HG03175 (cell line): ENCODE results near the gene COX8C.

ENCODE experiments used
- ATAC-seq: cut with Tn5 transposase; IDR thresholded peaks from one replicate; pipeline ENCODE4 v1.9.1; 2021; ENCODE audit warnings: mild to moderate bottlenecking, moderate library complexity; ENCODE audit not compliant: unreplicated experiment

The COX8C gene, protein sequence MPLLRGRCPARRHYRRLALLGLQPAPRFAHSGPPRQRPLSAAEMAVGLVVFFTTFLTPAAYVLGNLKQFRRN

DNA sequence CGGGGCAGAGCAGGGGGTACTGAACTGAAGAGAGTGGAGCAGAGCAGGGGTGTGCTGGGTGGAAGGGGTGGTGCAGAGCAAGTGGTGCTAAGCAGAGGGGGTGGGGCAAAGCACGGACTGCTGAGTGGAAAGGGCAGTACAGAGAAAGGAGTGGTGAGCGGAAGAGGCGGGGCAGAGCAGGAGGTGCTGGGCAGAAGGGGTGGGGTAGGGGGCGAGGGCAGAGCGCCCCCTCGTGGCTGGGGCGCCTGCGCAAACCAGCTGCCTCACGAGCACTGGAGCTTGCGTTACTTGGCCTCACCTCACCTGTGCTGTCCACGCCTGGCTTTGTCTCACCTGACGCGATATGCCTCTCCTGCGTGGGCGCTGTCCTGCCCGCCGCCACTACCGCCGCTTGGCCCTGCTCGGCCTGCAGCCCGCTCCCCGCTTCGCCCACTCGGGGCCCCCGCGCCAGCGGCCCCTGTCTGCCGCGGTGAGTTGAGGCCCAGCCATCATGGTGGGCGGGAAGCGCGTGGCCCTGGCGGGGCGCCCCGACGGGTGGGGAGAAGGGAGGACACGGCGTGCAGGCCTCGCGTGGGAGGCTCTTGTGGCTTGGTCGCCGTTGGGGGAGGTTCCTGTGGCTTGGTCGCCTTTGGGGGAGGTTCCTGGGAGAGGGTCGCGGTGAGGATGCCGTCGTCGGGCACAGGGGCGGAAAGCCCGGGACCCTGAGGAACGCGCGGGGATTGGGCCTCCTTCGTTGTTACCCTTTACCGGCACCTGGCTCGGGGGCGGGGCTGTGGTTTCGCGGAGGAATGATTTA is at the start of gene COX8C:
Gene COX8C (plus strand): TSS at position 257 of the 796 bp plus-strand sequence. CDS start 87 bp downstream, at position 344.
- no peak for ATAC-seq

DNA sequence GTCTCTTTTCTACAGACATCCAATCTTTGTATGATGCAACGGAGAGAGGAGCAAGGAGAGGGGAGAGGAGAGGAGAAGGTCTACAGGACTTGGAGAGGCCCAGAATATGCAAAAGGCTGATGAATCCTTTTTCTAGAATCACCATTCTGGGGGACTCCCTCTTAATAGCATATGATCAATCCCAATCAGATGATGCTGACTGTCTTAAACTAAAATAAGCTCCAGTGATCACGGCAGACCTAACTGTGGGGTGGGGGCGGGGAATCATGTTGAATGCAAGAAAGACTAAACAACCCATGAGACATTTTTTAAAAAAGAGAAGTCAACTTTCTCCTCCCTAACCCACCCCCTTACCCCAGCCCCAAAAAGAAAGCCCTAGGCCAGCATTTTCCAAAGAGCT is 47.6 kb upstream of the COX8C start:
- no peak for ATAC-seq

DNA sequence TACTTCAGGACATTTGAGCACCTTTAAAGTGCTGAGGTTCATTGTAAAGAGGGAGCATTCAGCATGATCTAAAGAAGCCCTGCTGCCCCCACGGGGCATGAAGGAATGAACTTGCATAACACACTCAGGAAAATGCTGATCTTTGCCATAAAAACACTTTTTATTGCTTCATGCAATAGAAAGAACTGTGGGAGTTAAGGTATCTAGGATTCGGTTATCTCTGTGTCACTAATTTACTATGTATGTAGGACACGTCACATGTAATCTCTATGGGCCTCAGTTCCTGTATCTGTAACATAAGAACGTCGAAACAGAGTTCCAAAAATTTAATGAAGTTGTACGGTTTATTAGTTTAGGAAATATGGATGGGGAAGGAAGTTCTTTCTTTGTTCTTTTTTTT is 47.1 kb upstream of the COX8C start:
- ATAC-seq = no peak

DNA sequence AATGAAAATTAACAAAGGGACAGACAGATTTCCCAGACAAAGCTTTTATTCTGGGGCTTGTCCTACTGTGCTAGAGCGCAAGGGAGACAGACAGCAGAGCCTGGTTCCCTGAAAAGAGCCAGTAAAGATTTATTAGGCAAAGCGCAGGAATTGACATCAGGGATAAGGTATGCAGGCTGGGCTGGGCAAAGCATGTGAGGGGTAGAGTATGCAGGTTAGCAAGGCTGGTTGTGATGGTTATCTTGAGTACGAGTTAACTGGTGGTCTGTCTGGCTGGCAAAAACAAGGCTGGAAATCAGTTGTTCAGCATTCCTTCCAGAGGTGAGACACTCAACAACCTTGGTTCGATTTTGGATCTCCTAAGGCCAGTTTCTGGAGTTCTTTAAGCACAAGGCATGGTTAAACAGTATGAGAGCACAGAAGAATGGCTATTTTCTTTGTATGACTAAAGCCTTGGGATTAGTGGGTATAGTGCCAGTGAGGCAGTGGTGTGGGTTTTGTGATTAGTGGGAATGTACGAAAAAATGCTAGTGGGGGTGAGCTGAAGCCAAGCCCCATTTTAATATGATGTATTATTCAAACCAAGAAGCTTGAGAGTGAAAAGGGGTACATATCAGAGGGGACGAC is 45.0 kb upstream of the COX8C start:
- no peak for ATAC-seq

DNA sequence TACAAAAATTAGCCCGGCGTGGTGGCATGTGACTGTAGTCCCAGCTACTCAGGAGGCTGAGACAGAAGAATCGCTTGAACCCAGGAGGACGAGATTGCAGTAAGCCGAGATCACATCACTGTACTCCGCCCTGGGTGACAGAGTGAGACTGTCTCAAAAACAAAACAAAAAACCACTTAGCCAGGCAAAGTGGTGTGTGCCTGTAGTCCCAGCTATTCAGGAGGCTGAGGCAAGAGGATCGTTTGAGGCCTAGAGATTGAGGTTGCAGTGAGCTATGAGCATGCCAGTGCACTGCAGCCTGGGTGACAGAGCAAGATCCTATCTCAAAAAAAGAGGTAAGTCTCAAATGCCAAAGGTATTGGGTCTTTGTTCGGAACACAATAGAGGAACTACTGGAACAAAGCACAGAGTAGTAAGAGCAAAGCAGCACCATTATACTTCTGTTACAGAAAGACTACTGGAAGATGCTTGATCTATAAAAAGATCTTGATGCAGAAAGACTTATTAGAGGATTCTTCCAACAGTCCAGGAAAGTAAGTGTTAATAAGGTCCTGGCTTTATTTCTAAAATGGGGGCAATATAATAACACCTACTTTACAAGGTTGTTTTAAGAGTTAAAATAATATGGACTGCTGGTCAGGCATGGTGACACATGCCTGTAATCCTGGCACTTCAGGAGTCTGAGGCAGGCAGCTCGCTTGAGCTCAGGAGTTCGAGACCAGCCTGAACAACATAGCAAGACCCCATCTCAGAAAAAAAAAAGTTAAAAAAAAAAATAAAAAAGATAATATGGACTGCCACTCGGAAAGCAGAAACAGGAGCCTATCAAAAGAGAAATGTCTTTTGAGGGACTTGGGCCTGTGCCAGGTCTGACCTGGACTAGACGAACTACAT is 44.0 kb upstream of the COX8C start:
- ATAC-seq = no peak

DNA sequence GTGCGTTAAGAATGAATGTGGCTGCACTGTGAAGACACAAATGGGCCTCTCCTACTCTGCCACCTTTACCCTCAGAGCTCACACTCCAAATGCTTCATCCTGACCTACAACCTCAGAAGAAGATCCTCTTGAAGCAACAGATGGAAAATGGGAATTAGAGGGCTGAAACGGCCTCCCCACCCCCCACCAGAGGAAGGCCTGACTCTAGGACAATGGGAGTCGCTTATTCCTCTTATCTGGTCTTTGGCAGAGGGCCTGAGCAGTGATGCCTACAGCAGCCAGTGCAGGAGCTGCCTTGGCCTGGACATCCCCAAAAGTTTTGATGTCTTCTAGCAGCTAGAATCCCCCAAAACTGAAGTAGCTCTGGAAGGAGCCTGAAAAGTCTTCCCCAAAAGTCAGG is 43.3 kb upstream of the COX8C start:
- ATAC-seq = no peak

DNA sequence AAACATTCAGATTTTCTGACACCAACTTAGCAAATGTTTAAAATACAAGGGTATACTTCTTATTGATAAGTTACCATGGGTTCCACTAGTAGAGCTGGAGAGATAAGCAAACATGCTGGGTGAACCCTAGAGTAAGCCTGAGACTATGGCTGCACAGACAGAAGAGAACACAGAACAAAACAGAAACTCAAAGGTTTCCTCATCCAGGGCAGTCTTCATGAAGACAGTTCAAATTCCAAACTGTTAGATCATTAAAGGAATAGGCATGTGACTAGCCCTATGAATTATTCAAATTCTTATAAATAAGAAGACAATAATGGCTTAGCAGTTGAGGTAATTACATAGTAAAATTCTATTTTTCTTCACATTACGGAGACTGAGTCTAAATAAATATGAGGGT is 42.2 kb upstream of the COX8C start:
- ATAC-seq = no peak

DNA sequence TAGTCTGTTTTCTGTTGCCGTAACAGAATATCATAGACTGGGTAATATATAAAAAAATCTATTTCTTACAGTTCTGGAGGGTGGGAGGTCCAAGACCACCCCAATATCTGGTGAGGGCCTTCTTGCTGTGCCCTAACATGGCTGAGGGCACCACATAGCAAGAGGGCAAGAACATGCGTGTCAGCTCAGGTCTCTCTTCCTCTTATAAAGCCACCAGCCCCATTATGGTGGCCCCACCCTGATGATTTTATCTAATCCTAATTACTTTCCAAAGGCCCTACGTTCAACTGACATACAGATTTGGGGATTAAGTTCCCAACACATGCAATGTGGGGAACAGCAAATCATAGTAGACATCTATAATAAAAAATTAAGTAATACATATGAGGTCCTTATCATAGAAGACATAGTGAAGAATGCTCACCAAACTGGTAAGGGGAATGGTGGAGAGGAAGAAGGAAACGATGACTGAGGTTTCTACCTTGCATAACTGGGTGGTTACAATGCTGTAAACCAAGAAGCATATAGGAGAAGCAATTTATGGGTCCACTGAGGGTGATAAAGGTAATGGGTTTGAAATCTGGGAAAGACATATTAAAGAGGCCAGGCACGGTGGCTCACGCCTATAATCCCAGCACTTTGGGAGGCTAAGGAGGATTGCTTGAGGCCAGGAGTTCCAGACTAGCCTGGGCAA is 41.1 kb upstream of the COX8C start:
- ATAC-seq = no peak

DNA sequence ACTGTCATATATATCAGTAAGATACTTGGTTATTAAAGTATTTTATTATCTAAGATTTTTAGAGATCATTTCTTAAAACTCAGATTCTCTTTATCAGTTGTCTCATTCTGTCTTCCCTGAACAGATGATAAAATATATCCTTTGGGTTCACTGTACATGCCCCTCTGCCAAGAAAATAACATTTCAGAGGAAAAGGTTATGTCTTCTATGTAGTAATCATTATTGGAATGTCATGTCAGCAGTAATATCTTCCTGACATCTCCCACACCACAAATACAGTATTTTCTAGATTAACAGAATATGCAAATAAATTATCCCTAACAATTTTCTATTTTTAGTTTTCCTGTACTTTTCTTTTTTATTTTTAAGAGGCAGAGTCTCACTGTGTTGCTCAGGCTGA is 40.2 kb upstream of the COX8C start:
- no peak for ATAC-seq

DNA sequence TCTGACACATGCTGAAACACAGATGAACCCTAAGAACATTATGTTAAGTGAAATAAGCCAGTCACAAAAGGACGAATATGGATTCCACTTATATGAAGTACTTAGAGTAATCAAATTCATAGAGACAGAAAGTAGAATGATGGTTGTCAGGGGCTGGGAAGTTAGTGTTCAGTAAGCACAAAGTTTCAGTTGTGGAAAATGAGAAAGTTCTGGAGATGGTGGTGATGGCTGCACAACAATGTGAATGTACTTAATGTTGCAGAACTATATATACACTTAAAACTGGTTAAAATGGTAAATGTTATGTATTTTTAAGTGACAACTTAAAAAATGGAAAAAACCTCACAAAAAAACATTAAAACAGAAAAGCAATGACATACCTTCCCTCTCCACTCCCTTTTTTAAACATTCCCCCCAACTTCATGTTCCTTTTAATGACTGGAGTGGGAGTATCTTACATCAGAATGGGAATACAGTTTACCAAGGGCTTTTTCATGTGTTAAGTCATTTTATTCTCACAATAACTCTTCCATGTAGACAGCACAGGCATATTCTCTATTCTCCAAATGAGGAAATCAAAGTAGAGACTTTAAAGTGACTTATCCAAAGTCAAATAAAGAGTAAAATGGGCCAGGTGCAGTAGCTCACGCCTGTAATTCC is 38.2 kb upstream of the COX8C start:
- no peak for ATAC-seq

DNA sequence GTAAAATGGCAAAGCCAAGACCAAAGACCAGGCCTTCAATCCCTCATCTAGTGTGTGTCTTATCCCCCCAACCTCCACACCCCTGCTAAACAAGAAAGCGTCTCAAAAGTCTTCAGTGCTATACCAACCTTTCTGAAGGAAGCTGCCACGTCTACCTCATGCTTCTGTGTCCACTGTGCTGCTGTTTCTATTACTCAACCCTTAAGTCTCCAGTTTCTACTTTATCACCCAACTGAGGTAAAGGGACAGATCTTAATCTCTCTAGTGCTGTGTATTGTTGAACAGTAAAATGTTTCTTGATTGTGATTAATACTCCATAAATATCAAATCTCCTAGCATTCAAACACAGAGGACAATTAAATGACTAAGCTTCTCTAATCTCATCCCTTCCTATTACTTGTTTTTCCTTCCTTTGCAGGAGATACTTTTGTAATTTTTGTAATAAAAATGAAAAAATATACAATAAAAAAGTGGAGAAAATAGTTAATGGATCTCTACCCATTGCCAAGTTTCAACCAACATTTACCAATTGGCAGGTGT is 37.5 kb upstream of the COX8C start:
- ATAC-seq = no peak

DNA sequence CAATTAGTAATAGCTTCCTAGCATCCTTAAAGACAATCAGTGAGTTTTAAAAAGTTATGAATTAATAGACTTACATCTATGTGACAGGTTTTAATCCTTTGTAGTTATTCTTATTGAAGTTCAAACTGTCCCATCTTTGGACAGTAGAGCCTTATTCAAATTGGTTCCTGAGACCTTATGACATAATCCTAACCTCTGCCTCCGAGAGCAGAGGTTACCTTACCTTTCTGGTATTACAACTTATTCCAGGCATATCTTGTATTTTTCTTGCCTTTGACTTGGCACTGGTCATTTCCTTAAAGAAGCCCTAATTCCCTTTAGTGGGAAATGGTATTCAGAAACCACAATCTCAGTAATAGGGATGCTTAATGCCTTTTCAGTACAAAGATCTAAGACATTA is 35.9 kb upstream of the COX8C start:
- no peak for ATAC-seq

DNA sequence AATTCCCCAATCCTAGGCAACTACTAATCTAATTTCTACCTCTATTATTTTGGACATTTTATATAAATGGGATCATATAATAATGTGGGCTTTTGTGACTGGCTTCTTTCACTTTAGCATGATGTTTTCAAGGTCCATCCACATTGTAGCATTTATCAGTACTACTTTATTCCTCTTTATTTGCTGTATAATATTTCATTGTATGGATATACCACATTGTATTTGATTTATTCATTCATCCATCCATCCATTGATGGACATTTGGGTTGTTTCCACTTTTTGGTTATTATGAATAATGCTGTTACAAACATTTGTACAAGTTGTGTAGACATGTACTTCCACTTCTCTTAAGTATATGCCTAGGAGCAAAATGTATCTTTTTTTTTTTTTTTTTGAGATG is 31.4 kb upstream of the COX8C start:
- no peak for ATAC-seq

DNA sequence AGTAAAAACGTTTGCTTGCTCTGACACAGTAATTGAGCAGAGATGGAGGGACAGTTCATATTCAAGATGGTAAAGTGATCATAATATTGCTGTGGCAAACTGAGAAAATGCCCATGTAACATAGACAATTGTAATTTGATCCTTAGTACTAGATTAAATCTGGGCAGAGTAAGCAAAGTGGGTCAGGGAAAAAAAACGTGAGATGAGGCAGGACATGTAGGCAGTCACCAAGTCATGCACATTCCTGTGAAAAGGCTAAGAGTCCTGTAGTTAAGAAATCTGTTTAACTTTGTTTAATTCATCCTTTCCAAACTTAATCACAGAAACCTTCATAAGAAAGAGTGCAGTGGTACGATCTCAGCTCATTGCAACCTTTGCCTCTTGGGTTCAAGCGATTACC is 30.3 kb upstream of the COX8C start:
- no peak for ATAC-seq

DNA sequence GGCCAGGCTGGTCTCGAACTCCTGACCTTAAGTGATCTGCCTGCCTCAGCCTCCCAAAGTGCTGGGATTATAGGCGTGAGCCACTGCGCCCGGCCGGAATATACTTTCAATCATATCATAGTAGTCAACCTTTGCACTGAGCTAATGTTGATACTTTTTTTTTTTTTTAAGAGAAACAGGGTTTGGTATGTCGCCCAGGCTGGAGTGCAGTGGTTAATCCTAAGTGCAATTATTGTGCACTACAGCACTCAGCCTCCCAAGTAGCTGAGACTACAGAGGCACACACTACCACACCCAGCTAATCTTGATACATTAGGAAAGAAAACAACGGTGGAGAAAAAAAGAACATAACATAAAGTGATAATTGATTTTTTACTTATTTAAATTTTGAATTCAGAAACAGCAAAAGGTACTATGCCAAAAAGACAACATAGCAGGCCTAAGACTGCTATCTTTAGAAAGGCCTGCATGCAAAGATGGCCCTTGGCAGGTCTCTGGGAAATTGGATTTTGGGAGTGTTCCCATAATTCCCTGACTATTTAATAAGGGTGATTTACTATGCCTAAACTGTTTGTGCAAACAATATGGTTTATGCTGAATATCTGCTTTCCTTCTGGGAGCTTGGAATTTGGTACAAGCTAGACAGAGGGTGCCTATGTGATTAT is 29.6 kb upstream of the COX8C start:
- ATAC-seq = no peak

DNA sequence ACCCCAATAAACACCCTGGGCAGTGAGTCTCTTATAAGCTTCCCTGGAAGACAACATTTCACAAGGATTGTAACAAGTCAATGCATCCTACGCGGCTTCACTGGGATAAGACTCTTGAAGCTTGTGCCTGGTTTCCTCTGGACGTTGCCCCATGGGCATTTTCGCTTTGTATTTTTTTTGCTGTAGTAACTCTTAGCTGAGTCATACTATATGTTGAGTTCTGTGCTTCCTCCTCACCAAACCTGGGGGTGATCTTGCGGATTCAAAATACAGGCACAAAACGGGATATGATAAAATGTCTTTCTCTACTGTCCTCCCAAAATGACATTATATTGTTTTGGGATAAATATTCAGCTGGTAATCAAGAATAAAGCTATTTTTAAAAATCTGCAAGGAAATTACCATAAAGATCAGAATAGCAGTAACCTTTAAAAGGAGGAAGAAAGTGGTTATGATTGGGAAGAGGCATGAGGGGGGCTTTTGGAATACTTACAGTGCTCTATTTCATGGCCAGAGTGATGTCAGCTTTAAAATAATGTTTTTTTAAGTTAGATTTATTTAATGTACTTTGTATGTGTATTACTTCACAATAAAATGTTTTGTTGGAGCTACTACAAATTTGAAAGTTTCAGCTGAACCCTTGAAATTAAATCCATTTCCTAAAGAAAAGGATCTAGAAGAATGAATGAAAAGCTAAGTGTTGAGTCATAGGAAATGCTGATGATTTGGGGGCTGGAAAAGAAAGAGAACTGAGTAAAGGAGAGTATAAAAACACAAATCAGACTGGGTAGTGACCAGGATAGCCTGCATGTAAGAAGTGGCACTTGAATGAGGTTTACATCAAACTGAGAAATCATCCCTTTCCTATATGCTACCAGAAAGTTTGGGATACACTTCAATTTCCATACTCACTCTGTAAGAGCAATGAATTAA is 28.8 kb upstream of the COX8C start:
- no peak for ATAC-seq

DNA sequence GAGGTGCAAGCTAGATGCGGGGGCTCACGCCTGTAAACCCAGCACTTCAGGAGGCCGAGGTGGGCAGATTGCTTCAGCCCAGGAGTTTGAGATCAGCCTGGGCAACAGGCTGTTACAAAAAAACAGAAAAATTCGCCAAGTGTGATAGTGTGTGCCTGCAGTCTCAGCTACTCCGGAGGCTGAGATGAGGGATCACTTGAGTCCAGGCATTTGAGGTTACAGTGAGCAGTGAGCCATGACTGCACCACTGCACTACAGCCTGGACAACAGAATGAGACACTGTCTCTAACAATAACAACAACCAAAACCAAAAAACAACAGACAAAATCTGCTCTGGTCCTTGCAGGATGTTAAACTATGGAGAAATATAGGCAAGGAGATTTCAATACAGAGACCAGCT is 28.1 kb upstream of the COX8C start:
- no peak for ATAC-seq

DNA sequence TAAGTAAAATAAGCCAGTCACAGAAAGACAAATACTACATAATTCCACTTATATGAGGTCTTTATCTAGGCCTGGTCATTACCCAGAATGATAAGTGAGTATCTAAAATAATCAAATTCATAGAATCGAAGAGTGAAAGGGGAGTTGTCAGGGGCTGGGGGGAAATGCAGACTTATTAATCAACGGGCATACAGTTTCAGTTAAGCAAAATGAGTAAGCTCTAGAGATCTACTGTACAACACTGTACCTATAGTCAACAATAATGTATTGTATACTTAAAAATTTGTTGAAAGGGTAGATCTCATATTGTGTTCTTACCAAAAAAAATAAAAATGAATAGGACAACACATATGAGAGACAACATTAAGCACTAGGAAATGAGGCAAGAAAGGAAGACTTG is 27.5 kb upstream of the COX8C start:
- no peak for ATAC-seq

DNA sequence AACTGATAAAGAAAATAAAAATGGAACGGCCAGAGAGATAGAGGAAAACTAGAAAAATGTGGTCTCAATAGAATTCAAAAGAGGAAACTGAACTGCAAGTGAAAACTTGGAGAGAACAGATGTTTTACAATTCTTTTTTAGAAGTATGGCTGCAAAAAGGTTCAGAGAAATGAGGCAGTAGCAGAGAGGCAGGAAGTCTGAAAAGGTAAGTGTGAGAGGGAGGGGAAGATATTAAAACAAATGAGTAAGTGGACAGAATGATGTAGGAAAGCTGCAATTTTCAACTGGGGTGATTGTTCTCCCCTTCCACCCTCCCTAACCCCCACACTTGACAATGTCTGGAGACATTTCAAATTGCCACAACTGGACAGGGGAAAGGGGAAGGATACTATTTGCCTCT is 27.0 kb upstream of the COX8C start:
- ATAC-seq = no peak
